Activated CD4-positive, alpha-beta T cell treated with anti-CD3 and anti-CD28 coated beads, Interleukin-2, amount 50 U/mL, for 48 hours (primary cell): ENCODE data around the gene ITPRID2.
A peak's percentile ranks its signal among the peaks of the same experiment; 100 is the strongest.
"Not testable (repeated sequence)": the region's sequence is repeated elsewhere in the genome, so short reads cannot be mapped to it uniquely, and the experiment has no call there.

Experiments
- DNase-seq, 2 experiments: peaks; one replicate each; pipeline ENCODE4 v3.0.0-alpha.2; 2020

Gene ITPRID2

GRCh38 chr2:181918188-181918587, 26.7 kb downstream of the ITPRID2 start:
- no peak for DNase-seq

GRCh38 chr2:181923121-181923520, 31.6 kb downstream of the ITPRID2 start:
- DNase-seq, result no peak

- no peak for DNase-seq
These were observed 32.8 kb downstream of the ITPRID2 start for GRCh38 chr2:181924336-181924735.

- no peak for DNase-seq
These were observed 43.2 kb downstream of the ITPRID2 start for GRCh38 chr2:181934694-181935093.

GRCh38 chr2:181937473-181937872, 45.9 kb downstream of the ITPRID2 start:
- no peak for DNase-seq

- no peak for DNase-seq
These were observed 52.0 kb downstream of the ITPRID2 start for GRCh38 chr2:181943411-181944124.

- DNase-seq, result no peak
These were observed 52.8 kb downstream of the ITPRID2 start for GRCh38 chr2:181944164-181944913.

- no peak for DNase-seq
These were observed 53.4 kb downstream of the ITPRID2 start for GRCh38 chr2:181944914-181945291.

- DNase-seq, result no peak
These were observed 55.1 kb downstream of the ITPRID2 start for GRCh38 chr2:181946444-181947127.

GRCh38 chr2:181947273-181947672, 55.7 kb downstream of the ITPRID2 start:
- DNase-seq, result no peak

GRCh38 chr2:181948227-181948626, 56.7 kb downstream of the ITPRID2 start:
- no peak for DNase-seq

- DNase-seq, result no peak
These were observed 57.5 kb downstream of the ITPRID2 start for GRCh38 chr2:181949047-181949446.

- DNase-seq, result no peak
These were observed 61.1 kb downstream of the ITPRID2 start for GRCh38 chr2:181952404-181953226.

- DNase-seq, result peak; percentile 66 to 72
These were observed 62.5 kb downstream of the ITPRID2 start for GRCh38 chr2:181953881-181954537.

- no peak for DNase-seq
These were observed 63.0 kb downstream of the ITPRID2 start for GRCh38 chr2:181954538-181954883.

- no peak for DNase-seq
These were observed 63.5 kb downstream of the ITPRID2 start for GRCh38 chr2:181955010-181955409.

- not testable (repeated sequence) for DNase-seq
These were observed 64.3 kb downstream of the ITPRID2 start for GRCh38 chr2:181955866-181956265.

- DNase-seq, result no peak
These were observed 66.1 kb downstream of the ITPRID2 start for GRCh38 chr2:181957668-181958067.

- DNase-seq, result no peak
These were observed 67.2 kb downstream of the ITPRID2 start for GRCh38 chr2:181958726-181959125.

GRCh38 chr2:181959508-181959907, 68.0 kb downstream of the ITPRID2 start:
- DNase-seq, result no peak

- not testable (repeated sequence) for DNase-seq
These were observed 69.6 kb downstream of the ITPRID2 start for GRCh38 chr2:181961167-181961566.

GRCh38 chr2:181962142-181962541, 70.6 kb downstream of the ITPRID2 start:
- no peak for DNase-seq
